Effector memory CD8-positive, alpha-beta T cell (primary cell): Measurements from ENCODE around the gene SCEL.

Source experiments
- ATAC-seq: fragments of 150-1000 bp; cut with Tn5 transposase; replicated peaks from 2 replicates; pipeline ENCODE4 v1.10.0; 2021; ENCODE audit warnings: mild to moderate bottlenecking, moderate library complexity
- DNase-seq, 3 experiments: peaks; one replicate each; pipeline ENCODE4 v3.0.0; 2021
- H3K27ac Mint-ChIP-seq, 2 donors: one replicate each; pipeline ENCODE4 v1.8.0; 2022; ENCODE audit warnings: mild to moderate bottlenecking in 2 of 2, mixed read lengths in 2 of 2, moderate library complexity in 2 of 2
- H3K27me3 Mint-ChIP-seq, 2 donors: one replicate each; pipeline ENCODE4 v1.8.0; 2022; ENCODE audit warnings: mixed read lengths in 2 of 2
- H3K36me3 Mint-ChIP-seq: one replicate; pipeline ENCODE4 v1.8.0; 2022; ENCODE audit warnings: mild to moderate bottlenecking, moderate library complexity, mixed read lengths; ENCODE audit not compliant: insufficient read depth
- H3K4me1 Mint-ChIP-seq, 2 donors: one replicate each; pipeline ENCODE4 v1.8.0; 2022; ENCODE audit warnings: low read depth in 2 of 2, mixed read lengths in 2 of 2
- H3K4me3 Mint-ChIP-seq, 2 donors: one replicate each; pipeline ENCODE4 v1.8.0; 2022; ENCODE audit warnings: mild to moderate bottlenecking in 2 of 2, mixed read lengths in 2 of 2, moderate library complexity in 2 of 2
- H3K9me3 Mint-ChIP-seq, 2 donors: one replicate each; pipeline ENCODE4 v1.8.0; 2022; ENCODE audit warnings: mixed read lengths in 2 of 2

SCEL gene

GRCh38 chr13:77528414-77528813 is 7.1 kb upstream of the SCEL start:
- Mint-ChIP-seq H3K9me3 (no peaks in the 10 kb centered on the region), H3K36me3 (no peaks in the 10 kb centered on the region), H3K4me3 (no peak overlapping the region), H3K4me1 (no peaks in the 10 kb centered on the region), H3K27me3 (peaks cover 20 to 26% of the 10 kb centered on the region in 2 donors), H3K27ac (no peak overlapping the region)
- ATAC-seq (no peak), DNase-seq (no peak)

- H3K9me3 Mint-ChIP-seq: no peaks in the 10 kb centered on the region
- H3K4me1 Mint-ChIP-seq: no peaks in the 10 kb centered on the region
- H3K4me3 Mint-ChIP-seq: no peak overlapping the region
- peaks cover 14 to 21% of the 10 kb centered on the region in 2 donors for H3K27me3 Mint-ChIP-seq
- no peak overlapping the region for H3K27ac Mint-ChIP-seq
- DNase-seq: no peak
- H3K36me3 Mint-ChIP-seq: no peaks in the 10 kb centered on the region
- no peak for ATAC-seq
These were observed 6.5 kb upstream of the SCEL start for GRCh38 chr13:77528834-77529500.

GRCh38 chr13:77529501-77529840 is 6.0 kb upstream of the SCEL start:
- Mint-ChIP-seq H3K36me3 (no peaks in the 10 kb centered on the region), H3K4me3 (no peak overlapping the region), H3K9me3 (no peaks in the 10 kb centered on the region), H3K27me3 (peaks cover 14 to 24% of the 10 kb centered on the region in 2 donors), H3K27ac (no peak overlapping the region), H3K4me1 (no peaks in the 10 kb centered on the region)
- ATAC-seq (no peak), DNase-seq (no peak)

- Mint-ChIP-seq H3K4me1 (no peaks in the 10 kb centered on the region), H3K27me3 (peaks cover 16 to 25% of the 10 kb centered on the region in 2 donors), H3K36me3 (no peaks in the 10 kb centered on the region), H3K9me3 (no peaks in the 10 kb centered on the region), H3K27ac (no peak overlapping the region), H3K4me3 (no peak overlapping the region)
- no peak for ATAC-seq
- DNase-seq: no peak
These were observed 4.6 kb upstream of the SCEL start for GRCh38 chr13:77530875-77531274.

GRCh38 chr13:77532983-77533382 is 2.5 kb upstream of the SCEL start:
- Mint-ChIP-seq H3K4me1 (no peaks in the 10 kb centered on the region), H3K27me3 (peaks cover 27 to 34% of the 10 kb centered on the region in 2 donors), H3K4me3 (no peak overlapping the region), H3K9me3 (no peaks in the 10 kb centered on the region), H3K36me3 (no peaks in the 10 kb centered on the region), H3K27ac (no peak overlapping the region)
- ATAC-seq (no peak), DNase-seq (no peak)

- DNase-seq (no peak), ATAC-seq (no peak)
- H3K27ac Mint-ChIP-seq: no peak overlapping the region
- H3K9me3 Mint-ChIP-seq: no peaks in the 10 kb centered on the region
- H3K4me1 Mint-ChIP-seq: no peaks in the 10 kb centered on the region
- no peak overlapping the region for H3K4me3 Mint-ChIP-seq
- no peaks in the 10 kb centered on the region for H3K36me3 Mint-ChIP-seq
- H3K27me3 Mint-ChIP-seq: peaks cover 33 to 44% of the 10 kb centered on the region in 2 donors
These were observed 1.4 kb upstream of the SCEL start for GRCh38 chr13:77533875-77534788.

- Mint-ChIP-seq H3K9me3 (no peaks in the 10 kb centered on the region), H3K27me3 (peaks cover 48 to 50% of the 10 kb centered on the region in 2 donors), H3K36me3 (no peaks in the 10 kb centered on the region), H3K4me1 (no peaks in the 10 kb centered on the region), H3K4me3 (no peak overlapping the region), H3K27ac (no peak overlapping the region)
- DNase-seq: no peak
- ATAC-seq: no peak
These were observed 852 bp downstream of the SCEL start for GRCh38 chr13:77536358-77536757.

- no peaks in the 10 kb centered on the region for H3K4me1 Mint-ChIP-seq
- H3K27ac Mint-ChIP-seq: no peak overlapping the region
- H3K4me3 Mint-ChIP-seq: no peak overlapping the region
- H3K36me3 Mint-ChIP-seq: no peaks in the 10 kb centered on the region
- H3K9me3 Mint-ChIP-seq: no peaks in the 10 kb centered on the region
- peaks cover 45 to 48% of the 10 kb centered on the region in 2 donors for H3K27me3 Mint-ChIP-seq
- ATAC-seq: no peak
- no peak for DNase-seq
These were observed 1.9 kb downstream of the SCEL start for GRCh38 chr13:77537289-77537919.

- Mint-ChIP-seq H3K4me3 (no peak overlapping the region), H3K36me3 (no peaks in the 10 kb centered on the region), H3K9me3 (no peaks in the 10 kb centered on the region), H3K4me1 (no peaks in the 10 kb centered on the region), H3K27me3 (peaks cover 33 to 40% of the 10 kb centered on the region in 2 donors), H3K27ac (no peak overlapping the region)
- ATAC-seq (no peak), DNase-seq (no peak)
These were observed 8.2 kb downstream of the SCEL start for GRCh38 chr13:77543711-77544110.

- Mint-ChIP-seq H3K4me3 (no peak overlapping the region), H3K9me3 (no peaks in the 10 kb centered on the region), H3K27ac (no peak overlapping the region), H3K27me3 (peaks cover 37 to 38% of the 10 kb centered on the region in 2 donors), H3K4me1 (no peaks in the 10 kb centered on the region), H3K36me3 (no peaks in the 10 kb centered on the region)
- DNase-seq (no peak), ATAC-seq (no peak)
These were observed 8.8 kb downstream of the SCEL start for GRCh38 chr13:77544355-77544754.

GRCh38 chr13:77544758-77545338 is 9.3 kb downstream of the SCEL start:
- DNase-seq (no peak), ATAC-seq (no peak)
- Mint-ChIP-seq H3K4me1 (no peaks in the 10 kb centered on the region), H3K27ac (no peak overlapping the region), H3K27me3 (peaks cover 39 to 41% of the 10 kb centered on the region in 2 donors), H3K9me3 (no peaks in the 10 kb centered on the region), H3K36me3 (no peaks in the 10 kb centered on the region), H3K4me3 (no peak overlapping the region)

- Mint-ChIP-seq H3K4me3 (no peak overlapping the region), H3K4me1 (no peaks in the 10 kb centered on the region), H3K27me3 (peaks cover 35 to 40% of the 10 kb centered on the region in 2 donors), H3K27ac (no peak overlapping the region), H3K9me3 (no peaks in the 10 kb centered on the region), H3K36me3 (no peaks in the 10 kb centered on the region)
- ATAC-seq: no peak
- DNase-seq: no peak
These were observed 10.3 kb downstream of the SCEL start for GRCh38 chr13:77545626-77546412.

- no peak for ATAC-seq
- Mint-ChIP-seq H3K36me3 (no peaks in the 10 kb centered on the region), H3K27ac (no peak overlapping the region), H3K27me3 (peaks cover 36 to 37% of the 10 kb centered on the region in 2 donors), H3K4me1 (no peaks in the 10 kb centered on the region), H3K9me3 (no peaks in the 10 kb centered on the region), H3K4me3 (no peak overlapping the region)
- no peak for DNase-seq
These were observed 12.6 kb downstream of the SCEL start for GRCh38 chr13:77548095-77548494.
